HG03196 (cell line): ENCODE measurements around the gene CNTNAP5.

Source experiments
- ATAC-seq: cut with Tn5 transposase; IDR thresholded peaks from one replicate; pipeline ENCODE4 v1.9.1; 2021; ENCODE audit not compliant: unreplicated experiment

The CNTNAP5 gene

DNA sequence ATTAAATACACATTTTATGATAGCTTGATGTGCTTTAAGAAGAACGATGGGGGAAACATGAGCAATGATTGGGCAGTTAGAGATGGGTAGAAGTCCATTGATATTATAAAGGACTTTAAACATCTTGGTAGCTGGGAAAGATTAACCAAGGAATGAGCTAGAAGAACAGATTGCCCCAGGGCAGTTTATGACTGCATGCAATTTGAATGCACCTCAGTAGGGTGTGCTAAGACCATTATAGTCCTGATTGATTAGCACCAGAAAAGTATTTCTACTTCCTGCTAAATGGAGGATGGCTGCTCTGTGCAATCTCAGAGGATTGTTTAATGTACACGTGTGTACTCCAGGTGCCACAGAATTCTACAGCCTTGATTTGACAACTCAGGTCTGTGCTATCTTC lies 641.9 kb downstream of the CNTNAP5 start:
- no peak for ATAC-seq

DNA sequence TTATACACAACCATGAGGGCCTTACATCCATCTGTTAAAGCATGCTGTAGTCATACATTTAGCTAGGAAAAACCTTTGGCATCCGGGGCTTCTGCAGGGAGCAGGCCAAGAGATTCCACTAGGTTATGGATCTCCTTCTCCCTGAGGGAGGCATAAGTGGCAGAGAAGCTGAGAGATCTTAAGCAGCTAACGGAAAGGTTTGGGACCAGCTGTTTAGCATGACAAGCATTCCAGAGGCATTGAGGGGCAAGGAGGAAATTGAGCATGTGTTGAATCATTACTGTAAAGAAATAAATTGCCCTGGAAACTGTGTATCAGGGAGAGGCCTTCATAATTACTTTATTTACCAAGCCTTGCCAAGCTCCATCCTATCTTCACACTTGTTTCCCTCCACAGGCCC lies 643.1 kb downstream of the CNTNAP5 start:
- no peak for ATAC-seq

DNA sequence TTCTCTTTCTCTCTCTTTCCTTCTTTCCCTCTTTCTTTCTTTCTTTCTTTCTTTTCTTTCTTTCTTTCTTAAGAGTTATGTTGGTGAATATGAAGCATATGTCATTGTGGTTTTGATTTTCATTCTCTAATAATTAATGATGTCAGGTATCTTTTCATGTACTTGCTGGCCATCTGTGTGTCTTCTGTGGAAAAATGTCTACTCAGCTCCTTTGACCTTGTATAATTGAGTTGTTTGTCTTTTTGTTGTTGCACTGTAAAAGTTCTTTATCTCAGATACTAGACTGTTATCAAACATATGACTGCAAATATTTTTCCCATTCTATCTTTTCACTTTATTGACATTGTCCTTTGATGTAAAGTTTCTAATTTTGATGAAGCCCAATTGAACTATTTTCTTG lies 645.1 kb downstream of the CNTNAP5 start:
- no peak for ATAC-seq

DNA sequence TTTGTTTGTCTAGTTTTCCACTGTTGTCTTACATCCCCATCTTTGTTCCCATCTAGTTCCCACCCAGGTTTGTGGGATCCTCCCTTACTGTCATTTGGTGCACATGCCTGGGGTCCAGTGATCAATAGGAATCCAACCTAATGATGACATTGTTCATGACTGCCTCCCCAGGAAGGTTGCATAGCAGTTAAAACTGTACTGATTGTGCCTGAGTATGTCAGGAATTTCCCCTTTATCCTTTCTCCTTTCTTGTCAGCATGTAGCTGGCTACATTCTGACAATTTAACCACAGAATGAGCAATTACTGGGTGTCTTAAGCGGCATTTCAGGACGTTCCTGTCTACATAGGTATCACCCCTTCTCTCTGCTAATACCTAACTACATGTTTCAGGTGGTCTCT lies 653.0 kb downstream of the CNTNAP5 start:
- no peak for ATAC-seq

DNA sequence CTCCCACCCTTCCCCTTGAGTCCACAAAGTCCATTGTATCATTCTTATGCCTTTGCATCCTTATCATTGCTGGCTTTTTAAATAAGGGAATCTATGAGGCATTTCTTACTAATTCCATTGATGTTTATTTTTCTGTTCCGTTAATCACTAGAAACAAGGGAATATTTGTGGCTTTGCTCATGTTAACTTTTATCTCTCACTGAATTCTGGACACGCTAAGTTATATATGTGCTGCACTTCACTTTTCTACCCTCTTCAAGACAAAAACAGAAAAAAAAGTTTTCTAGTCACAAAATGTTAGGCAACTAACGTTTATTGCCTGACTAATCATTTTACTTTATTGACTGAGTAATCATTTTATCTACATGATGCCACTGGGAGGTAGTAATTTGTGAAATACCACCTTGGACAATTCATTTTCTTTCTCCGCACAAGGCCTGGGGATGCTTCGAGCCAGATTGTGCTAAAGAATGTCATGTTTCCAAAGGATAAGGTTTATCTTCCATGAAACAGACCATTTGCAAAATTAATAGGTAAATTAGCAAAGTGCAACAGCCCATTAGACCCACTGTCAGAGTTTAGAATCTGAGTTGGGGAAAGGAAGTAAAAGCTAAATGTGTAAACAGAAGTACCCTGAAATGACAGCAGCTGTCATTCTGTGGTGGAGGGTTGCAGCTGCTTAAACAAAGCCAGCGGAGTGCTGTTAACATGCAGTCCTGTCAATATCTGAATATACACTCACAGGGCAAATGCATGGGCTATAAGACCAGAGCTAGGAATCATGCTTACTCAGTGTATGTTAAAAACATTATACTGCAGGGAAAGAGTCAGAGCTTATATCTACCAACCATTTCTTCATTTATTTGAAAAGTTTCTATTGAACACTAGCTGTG lies 658.7 kb downstream of the CNTNAP5 start:
- ATAC-seq, result no peak

DNA sequence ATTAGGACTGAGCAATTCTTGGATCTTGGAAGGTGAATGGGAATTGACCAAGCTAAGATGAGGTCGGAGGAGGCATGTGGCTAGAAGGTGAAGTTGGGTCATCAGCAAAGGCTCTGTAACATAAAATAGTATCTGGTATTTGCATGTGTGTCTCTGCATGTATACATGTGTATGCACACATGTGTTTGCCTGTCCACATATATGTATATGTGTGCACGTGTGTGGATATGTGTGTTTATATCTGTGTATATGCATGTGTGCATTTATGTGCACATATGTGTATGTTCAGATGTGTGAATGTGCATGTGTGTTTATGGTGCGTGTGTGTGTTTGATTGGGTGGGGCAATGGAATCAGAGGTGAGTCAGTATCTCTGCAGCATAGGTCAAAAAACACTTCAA lies 664.3 kb downstream of the CNTNAP5 start:
- no peak for ATAC-seq

DNA sequence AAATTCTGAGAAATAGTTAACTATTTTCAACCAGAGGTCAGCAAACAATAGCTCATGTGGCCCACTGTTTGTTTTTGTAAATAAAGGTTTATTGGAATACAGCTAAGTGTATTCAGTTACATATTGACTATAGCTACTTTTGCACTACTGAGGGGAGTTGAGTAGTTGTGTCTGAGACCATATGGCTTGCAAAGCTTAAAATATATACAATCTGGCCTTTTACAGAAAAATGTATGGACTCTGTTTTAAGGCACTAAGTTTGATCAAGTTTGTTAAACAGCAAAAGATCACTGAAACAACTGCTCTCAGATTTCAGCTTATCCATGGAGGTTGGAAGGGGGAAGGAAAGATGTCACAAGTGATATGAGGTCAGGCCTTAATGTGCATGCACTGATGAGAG lies 667.1 kb downstream of the CNTNAP5 start:
- no peak for ATAC-seq

DNA sequence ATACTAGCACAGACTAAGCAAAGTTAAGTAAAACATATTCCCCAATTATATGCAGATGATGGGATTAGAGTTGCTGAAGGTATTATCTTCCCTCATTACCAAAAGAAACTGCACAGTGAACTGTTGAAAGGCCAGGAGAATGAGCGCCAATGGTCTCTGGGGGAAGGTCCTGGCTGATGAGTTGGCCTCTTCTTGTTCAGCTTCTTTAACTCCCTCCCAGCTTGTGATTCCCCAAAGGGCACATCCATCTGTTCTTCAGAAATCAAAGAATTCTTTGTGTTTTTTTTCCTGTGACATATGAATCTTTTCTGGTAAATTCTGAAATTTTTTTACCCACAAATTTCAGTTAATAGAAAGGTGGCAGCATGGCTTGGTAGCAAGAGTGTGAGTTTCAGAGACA lies 667.6 kb downstream of the CNTNAP5 start:
- ATAC-seq, result no peak

DNA sequence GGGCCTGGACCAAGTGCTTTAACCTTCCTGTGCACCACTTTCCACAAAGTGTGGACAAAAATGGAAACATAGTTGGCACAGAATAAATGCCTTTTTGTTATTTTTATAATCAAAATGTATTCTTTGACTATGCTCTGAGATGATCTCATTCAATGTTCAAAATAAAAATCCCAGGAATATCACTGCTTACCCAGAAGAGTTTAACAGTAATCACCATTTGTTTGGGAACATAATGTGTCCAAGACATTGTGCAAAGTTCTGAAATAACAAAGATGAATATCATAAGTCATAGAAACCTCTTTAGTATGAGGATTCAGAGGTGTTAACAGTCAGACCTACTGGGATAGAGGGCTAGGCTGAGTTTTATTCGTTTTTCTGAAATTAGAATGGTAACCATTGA lies 668.1 kb downstream of the CNTNAP5 start:
- ATAC-seq, result no peak

DNA sequence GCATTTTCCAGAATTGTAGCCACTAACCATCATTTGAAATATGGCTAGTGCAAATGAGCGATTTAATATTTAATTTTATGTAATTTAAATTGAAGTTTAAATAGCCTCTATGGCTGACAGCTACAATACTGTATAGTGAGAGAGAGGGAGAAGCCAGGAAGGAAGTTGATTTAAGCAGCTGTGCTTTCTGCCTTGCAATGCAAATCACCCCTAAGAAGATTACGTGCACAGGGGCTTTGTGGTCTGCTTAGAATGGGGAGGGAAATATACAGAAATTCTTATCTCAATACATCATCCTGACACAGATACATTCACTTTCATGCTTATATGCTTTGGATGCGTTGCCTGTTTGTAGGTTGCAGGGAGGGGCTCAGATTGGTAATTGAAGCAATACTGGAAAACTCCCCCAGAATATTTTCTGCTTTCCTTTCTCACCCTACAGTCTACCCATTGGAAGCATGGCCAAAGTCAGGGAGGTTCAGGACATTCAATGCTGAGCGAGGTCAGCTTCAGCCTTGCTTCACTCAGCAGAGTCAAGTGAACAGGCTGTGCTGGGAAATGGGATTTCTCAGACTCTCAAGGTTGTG lies 674.0 kb downstream of the CNTNAP5 start:
- no peak for ATAC-seq

DNA sequence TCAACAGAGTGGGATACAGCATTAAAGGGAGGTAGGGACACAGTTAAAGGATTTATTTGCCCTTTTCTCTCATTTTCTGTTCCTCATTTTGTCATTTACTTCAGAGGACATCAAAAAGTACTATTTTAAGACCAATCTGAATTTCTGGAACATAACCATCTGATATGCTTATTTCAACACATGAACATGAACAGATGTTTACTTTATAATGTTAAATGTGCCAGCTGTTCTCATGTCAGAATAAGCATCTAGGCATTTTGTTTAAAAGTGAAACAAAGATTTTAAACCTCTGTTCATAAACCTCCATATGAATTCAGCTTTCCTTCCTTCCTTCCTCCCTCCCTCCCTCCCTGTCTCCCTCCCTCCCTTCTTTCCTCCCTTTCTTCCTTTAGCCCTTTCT lies 677.7 kb downstream of the CNTNAP5 start:
- ATAC-seq, result no peak

DNA sequence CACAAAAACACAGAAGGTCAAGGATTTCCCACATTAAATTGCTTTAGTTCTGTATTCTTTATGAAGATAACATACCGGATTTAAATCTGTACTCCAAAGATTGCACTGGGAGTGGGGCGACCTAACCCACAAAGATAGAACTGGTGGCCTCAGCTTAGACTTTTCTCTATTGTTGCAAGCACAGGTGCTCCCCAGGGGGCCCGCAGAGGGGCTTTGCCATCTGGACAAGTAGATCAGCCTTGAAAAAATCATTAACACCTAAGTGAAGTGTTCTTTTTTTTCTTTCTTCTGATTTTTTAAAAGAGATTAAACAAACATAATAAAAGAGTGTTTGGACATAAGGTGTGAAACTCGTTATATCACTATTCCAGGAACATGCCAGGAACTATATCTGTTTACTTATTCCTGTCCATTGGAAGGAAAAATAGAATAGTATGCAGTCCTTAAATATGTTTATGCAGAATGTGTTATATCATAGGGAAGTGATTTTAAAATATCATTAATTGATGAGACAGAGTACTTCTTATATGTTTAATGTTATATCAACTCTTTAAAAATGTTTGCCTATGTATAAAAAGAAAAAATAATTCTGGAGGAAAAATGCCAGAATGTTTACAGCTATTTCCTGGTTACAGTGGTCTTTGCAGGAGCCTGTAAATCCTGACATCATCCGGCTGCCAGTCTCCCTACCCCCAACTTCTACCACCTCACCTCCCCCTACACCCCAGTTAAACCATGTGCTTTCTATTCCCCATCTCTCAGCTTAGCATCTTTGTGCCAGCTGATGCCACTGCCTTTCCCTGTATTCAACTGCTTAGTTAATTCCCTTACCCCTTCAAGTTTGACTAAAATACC lies 679.2 kb downstream of the CNTNAP5 start:
- ATAC-seq, result no peak

DNA sequence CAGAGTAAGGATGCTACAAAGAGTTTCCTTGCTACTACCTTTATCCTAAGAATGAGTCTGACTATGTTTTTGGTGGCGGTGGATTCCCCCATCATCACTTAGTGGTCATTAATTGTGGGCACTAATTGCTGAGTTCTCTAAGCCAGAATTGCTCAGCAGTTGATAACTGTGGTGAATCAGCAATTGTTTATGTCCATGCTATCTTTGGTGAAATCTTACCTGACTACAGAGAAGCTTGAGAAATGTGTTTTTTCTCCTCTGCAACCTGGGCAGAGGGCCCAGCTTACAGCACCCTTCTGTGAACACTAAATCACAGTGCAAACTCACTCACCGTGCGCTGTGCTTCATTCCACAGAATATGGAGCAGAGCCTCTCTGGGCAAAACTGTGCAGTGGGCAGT lies 683.6 kb downstream of the CNTNAP5 start:
- no peak for ATAC-seq

DNA sequence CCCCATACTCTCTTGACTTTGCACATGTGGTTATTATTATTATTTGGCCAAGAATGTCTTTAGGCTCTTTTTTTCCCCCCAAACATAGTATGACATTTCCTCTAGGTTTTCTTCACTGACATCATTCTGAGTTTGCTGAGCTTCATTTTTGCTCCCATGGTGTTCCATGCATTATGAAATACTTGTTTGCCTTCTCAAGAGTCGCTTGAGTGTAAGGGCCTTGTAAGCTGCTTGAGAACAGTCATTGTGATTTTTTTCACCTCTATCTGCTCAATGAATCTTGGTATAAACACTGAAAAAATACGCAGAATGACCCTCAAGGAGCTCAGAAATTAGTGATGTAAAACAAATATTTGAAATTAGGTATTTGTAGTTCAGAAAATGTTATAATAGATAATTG lies 688.9 kb downstream of the CNTNAP5 start:
- no peak for ATAC-seq

DNA sequence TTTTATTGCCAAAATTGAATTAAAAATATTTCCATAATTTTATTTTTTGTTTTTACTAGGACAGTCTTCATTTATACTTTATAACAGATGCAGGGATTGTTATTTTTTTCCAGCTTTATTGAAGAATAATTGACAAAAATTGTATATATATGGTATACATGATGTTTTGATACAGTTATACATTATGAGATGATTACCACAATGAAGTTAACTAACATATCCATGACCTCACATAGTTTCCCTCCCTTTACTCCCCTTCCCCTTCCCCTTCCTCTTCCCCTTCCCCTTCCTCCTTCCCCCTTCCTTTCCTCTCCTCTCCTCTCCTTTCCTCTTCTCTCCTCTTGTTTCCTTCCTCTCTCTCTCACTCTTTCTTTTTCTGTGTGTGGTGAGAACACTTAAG lies 700.1 kb downstream of the CNTNAP5 start:
- no peak for ATAC-seq

DNA sequence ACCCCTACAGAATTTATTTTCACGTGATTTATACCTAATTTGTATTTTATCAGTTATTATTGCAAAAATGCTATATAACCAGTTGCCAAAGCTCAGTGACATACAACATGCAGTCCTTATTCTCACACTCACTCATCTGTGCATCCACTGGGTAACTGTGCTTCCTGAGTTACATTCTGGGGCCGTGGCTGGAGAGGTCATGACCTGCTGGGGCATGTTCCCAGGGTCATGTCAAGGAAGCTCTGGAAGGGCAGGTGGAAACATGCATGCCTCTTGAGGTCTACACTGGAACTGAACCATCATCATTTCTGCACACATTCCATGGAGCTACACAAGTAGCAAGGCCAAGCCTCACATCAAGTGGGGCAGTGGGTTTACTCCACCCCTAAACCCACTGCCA lies 715.5 kb downstream of the CNTNAP5 start:
- ATAC-seq, result no peak

DNA sequence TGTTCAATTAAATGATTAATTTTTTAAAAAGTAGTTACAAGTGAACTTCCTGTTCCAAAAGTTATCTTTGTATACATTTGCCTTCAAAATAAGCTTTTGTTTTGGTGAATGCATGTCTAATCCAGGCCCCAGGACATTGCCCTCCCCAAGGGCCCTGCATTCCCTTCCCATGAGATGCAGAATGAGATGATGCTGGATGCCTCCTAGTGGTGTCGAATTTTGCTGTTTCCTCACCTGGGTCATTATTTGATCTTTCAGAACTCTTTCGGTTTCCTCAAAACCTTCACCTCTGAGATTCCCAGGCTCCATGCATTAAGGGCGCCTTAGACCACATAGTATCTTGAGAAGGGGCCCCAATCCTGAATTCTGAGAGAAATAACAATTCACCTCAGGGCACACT lies 728.8 kb downstream of the CNTNAP5 start:
- ATAC-seq, result no peak

DNA sequence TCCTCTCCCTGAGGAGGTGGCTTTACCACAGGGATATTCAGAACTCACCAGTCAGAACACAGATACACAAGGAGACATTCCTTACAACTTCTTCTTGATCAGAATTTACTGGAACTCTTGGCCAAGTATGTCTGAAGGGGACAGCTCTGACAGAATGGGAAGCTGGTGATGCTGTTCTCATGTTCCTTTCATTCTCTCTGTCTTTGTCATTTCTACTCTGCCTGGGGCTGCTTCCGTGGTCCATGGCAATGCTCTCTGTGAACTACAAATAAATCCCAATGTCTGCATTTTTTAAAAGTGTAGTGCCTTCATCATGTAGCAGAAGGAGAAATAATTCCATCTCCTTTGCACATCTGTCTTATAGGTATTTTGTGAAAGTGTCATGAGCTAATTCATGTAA lies 730.3 kb downstream of the CNTNAP5 start:
- no peak for ATAC-seq

DNA sequence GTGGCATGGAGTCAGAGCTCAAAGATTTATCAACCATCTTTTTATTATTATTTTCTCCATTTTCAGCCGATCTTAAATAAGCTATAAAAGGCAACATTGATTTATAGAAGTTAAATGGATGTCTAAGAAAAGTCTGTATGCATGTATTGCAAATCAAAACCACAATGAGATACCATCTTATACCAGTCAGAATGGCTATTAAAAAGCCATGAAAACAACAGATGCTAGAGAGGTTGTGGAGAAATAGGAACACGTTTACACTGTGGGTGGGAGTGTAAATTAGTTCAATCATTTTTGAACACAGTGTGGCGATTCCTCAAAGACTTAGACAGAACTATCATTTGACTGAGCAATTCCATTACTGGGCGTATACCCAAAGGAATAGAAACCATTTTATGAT lies 731.0 kb downstream of the CNTNAP5 start:
- no peak for ATAC-seq

DNA sequence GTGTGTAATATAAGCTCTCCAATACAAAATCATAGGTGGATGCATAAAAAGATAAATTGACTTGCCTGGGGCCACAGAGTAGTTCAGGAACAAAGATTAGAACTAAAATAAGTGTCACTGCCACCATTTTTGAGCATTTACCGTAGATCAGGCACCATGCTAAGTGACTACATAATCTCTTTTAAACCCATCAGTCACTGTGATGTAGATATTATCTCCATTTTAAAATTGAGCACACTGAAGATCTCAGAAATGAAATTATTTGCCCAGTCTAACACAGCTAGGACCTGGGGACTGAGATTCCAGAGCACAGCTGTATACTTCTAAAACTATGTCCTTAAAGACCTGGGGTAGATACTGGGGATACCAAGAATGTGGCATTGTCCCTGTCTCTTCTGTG lies 737.3 kb downstream of the CNTNAP5 start:
- no peak for ATAC-seq

DNA sequence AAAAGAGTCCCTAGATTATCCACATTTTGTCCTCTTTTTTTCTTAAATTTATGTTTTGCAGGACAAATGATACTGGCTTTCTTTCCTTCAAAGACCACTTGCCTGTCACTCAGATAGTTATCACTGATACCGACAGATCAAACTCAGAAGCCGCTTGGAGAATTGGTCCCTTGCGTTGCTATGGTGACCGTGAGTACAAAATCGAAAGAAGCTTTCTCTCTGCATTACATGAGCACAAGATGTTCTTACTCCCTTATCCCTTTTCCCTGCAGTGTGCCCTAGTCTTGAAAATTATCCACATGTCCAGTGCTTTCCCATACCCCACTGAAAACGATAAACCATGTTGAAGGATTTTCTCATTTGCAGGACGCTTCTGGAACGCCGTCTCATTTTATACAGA lies 738.5 kb downstream of the CNTNAP5 start:
- no peak for ATAC-seq

DNA sequence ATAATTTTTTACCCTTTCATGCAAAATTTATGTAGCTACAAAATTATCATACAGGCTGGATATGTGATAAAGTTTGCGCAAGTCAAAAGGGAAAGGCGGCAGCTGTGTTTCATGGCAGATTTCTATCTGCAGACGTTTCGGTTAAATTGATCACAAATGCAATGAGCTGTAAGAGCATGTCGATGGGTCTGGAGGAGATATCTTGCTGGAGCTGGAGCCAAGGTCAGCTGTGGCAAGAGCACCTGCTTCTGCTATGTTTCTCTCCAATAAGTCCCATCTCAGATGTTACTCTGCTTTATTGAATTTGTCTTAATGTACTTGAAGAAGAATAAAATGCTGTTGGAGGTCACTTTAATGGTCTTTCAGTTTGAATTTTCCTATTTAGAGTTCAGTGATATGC lies 749.7 kb downstream of the CNTNAP5 start:
- ATAC-seq, result no peak
